Stomach (tissue), 9 donors: ENCODE results near the gene HTR2A. TPM values are rescaled to one million over a fixed set of nuclear protein-coding genes. Genes with fewer than 3 reads are reported as not detected.

ENCODE experiments used
- DNase-seq, 2 donors: peaks; one replicate each; pipeline versions ENCODE4 v3.0.0 to v3.0.0-alpha.2; 2013 to 2019
- H3K27ac ChIP-seq, 5 donors: fragments of 200-600 bp in 4 of 5; sonication (generic) in 4 of 5; one replicate each; pipeline ENCODE4 v1.5.1; 2013 to 2019; ENCODE audit warnings: mild to moderate bottlenecking in 1 of 5, moderate library complexity in 1 of 5
- H3K27me3 ChIP-seq, 3 donors: fragments of 200-600 bp; sonication (generic); one replicate each; pipeline ENCODE4 v1.5.1; 2017 to 2019; ENCODE audit warnings: mixed run types in 1 of 3
- H3K36me3 ChIP-seq, 4 donors: fragments of 200-600 bp; sonication (generic); 1 replicate in 3 of 4; 2 replicates in 1 of 4; pipeline ENCODE4 v1.5.1; 2016 to 2019
- H3K4me1 ChIP-seq, 4 donors: fragments of 200-600 bp; sonication (generic); one replicate each; pipeline ENCODE4 v1.5.1; 2016 to 2019
- H3K4me3 ChIP-seq, 4 donors: fragments of 200-600 bp; sonication (generic) in 3 of 4; one replicate each; pipeline ENCODE4 v1.5.1; 2016 to 2019; ENCODE audit warnings: mild to moderate bottlenecking in 1 of 4
- H3K9me3 ChIP-seq, 4 donors: fragments of 200-600 bp; sonication (generic); one replicate each; pipeline ENCODE4 v1.5.1; 2016 to 2019
- CTCF ChIP-seq, 7 experiments: fragments of 450-650 bp in 4 of 7; fragments of 200-600 bp in 3 of 7; sonication (generic) in 3 of 7; IDR thresholded peaks; one replicate each; pipeline ENCODE4 v1.5.1; 2016 to 2019; ENCODE audit warnings: antibody characterized with exemption in 7 of 7, control low read depth in 2 of 7, mild to moderate bottlenecking in 1 of 7
- EP300 ChIP-seq: sonication (generic); formaldehyde crosslinking; IDR thresholded peaks from one replicate; pipeline ENCODE4 v1.6.1; 2017; ENCODE audit warnings: antibody characterized with exemption
- POLR2A ChIP-seq, 4 donors: fragments of 450-650 bp; IDR thresholded peaks; one replicate each; pipeline ENCODE4 v1.6.1; 2016; ENCODE audit warnings: antibody characterized with exemption in 4 of 4, control low read depth in 2 of 4, mild to moderate bottlenecking in 1 of 4, moderate library complexity in 1 of 4
- POLR2AphosphoS5 ChIP-seq, 3 donors: sonication (generic); formaldehyde crosslinking; IDR thresholded peaks; one replicate each; pipeline ENCODE4 v1.6.1; 2016; ENCODE audit warnings: antibody characterized with exemption in 3 of 3
- WGBS, 5 donors: extraction: QIAGEN DNeasy Blood & Tissue Kit in 3 of 5; methylation state at CpG; one replicate each; pipeline versions ENCODE4 v1.1.5 to v1.1.7; 2013 to 2018; 5-methylcytosine and 5-hydroxymethylcytosine counted together
- intact Hi-C: fragments of 100-400 bp; cut with DNase I; formaldehyde crosslinking; loops from one replicate; pipeline ENCODE4 v1.15.1; 2023; ENCODE audit warnings: low total_unique reads
- polyA plus RNA-seq, 3 donors: library from polyadenylated mRNA; stranded (reverse); fragments of 200-250 nt; gene quantifications; one replicate each; pipeline ENCODE4 v1.2.3, GENCODE V29; 2013
- total RNA-seq, 5 donors: library from RNA; depleted of rRNA; stranded (reverse); fragments of >200 nt; gene quantifications; one replicate each; pipeline versions ENCODE4 v1.1.0 to v1.2.3, GENCODE V29; 2014 to 2016
- donor health status: healthy with polysubstance abuse.
- donor health status: Bipolar disorder and iron deficiency.
- donor health status: healthy.

HTR2A gene
- total and polyA plus RNA-seq, 8 donors = 0.33 to 1.8 (median 0.87) TPM; not detected in 3

GRCh38 chr13:46796129-46796514 lies 100.7 kb downstream of the HTR2A start:
- Histone ChIP-seq H3K27me3 (no peaks in the 10 kb centered on the region), H3K36me3 (peaks cover 1 to 2% (median 2%) of the 10 kb centered on the region in 4 donors), H3K27ac (peak overlapping the region; percentile 88 to 93 (median 90)), H3K4me3 (peak overlapping the region; percentile 74 to 85 (median 78)), H3K4me1 (peaks cover 9 to 44% (median 26%) of the 10 kb centered on the region in 4 donors), H3K9me3 (no peaks in the 10 kb centered on the region)
- DNase-seq = no peak
- 65 to 70% (median 67%) methylated on average over 5 of the region's 5 CpGs for WGBS, 5 donors
- intact Hi-C loops = no loop called here
- TF ChIP-seq EP300 (no peak), POLR2A (IDR thresholded peaks at IDR 0.05) (no peak), CTCF (IDR thresholded peaks at IDR 0.05) (no peak), POLR2AphosphoS5 (IDR thresholded peaks at IDR 0.05) (no peak)

- Histone ChIP-seq H3K4me1 (peaks cover 9 to 44% (median 26%) of the 10 kb centered on the region in 4 donors), H3K4me3 (no peak overlapping the region)
- 90 to 96% (median 91%) methylated on average over 6 of the region's 6 CpGs for WGBS, 5 donors
Measured at GRCh38 chr13:46795321-46795720, 101.5 kb downstream of the HTR2A start.

DNA sequence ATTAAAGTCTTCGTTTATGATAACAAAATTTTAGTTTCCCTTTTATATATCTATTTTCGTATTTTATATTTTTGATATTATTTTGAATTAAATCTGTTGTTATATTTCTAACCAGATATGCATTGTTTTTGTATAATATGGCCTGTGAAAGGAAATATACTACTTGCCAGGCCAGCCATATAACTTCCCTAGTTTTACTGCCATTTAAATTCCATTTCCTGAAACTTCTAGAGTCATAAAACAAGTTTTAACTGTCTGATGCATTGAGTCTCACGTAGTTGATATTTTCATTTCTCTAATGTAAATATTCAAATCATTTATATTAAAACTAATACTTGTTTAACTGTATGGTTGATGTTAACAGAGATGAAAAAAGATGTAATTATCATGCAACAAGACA lies 113.3 kb downstream of the HTR2A start:
- DNase-seq = no peak
- no peaks in the 10 kb centered on the region for H3K4me1 ChIP-seq
- H3K27me3 ChIP-seq = no peaks in the 10 kb centered on the region
- H3K4me3 ChIP-seq = no peak overlapping the region
- no peak overlapping the region for H3K27ac ChIP-seq
- no peak for TF ChIP-seq CTCF (IDR thresholded peaks at IDR 0.05)
- no peak for TF ChIP-seq EP300
- no peak for TF ChIP-seq POLR2A (IDR thresholded peaks at IDR 0.05)
- TF ChIP-seq POLR2AphosphoS5 (IDR thresholded peaks at IDR 0.05) = no peak
- H3K36me3 ChIP-seq = peaks cover 12 to 94% (median 87%) of the 10 kb centered on the region in 4 donors
- 89 to 95% (median 94%) methylated on average over 3 of the region's 3 CpGs for WGBS, 5 donors
- H3K9me3 ChIP-seq = no peaks in the 10 kb centered on the region
- intact Hi-C loops = no loop called here

More at GRCh38 chr13:46795321-46795720, 101.5 kb downstream of the HTR2A start:
- Histone ChIP-seq H3K36me3 (peaks cover 9 to 10% (median 10%) of the 10 kb centered on the region in 4 donors), H3K27ac (no peak overlapping the region), H3K27me3 (no peaks in the 10 kb centered on the region), H3K9me3 (no peaks in the 10 kb centered on the region)
- no peak for DNase-seq
- intact Hi-C loops = no loop called here
- no peak for TF ChIP-seq CTCF (IDR thresholded peaks at IDR 0.05)
- no peak for TF ChIP-seq POLR2A (IDR thresholded peaks at IDR 0.05)
- no peak for TF ChIP-seq POLR2AphosphoS5 (IDR thresholded peaks at IDR 0.05)
- no peak for TF ChIP-seq EP300

DNA sequence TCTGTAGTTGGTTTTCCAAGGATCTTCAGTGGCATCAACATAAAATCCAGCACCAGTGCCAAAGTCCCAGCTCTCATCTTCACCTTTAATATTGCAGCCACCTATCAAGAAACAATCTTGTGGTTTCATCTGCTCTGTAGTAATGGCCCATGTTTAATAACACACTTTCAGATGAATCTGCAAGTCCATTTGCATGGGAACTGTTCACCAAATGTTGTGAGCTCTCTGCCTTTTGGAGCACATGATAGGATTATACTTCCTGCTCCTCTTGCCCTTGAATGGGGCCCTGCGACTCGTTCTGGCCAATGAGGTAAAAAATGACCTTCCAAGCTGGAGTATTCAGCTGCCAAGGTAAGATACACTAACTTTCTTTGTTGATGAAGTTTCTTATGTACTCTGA lies 114.2 kb downstream of the HTR2A start:
- Histone ChIP-seq H3K4me1 (no peaks in the 10 kb centered on the region), H3K27me3 (no peaks in the 10 kb centered on the region), H3K9me3 (no peaks in the 10 kb centered on the region), H3K4me3 (no peak overlapping the region), H3K36me3 (peaks cover 12 to 94% (median 93%) of the 10 kb centered on the region in 4 donors), H3K27ac (no peak overlapping the region)
- TF ChIP-seq POLR2AphosphoS5 (IDR thresholded peaks at IDR 0.05) (no peak), CTCF (IDR thresholded peaks at IDR 0.05) (no peak), EP300 (no peak), POLR2A (IDR thresholded peaks at IDR 0.05) (no peak)
- intact Hi-C loops = no loop called here
- no peak for DNase-seq
- WGBS, 5 donors = 66 to 79% (median 74%) methylated on average over 2 of the region's 2 CpGs
